Ureter (tissue), 1 donor: ENCODE measurements around the gene TXNDC12. TPM values are rescaled to one million over a fixed set of nuclear protein-coding genes. Genes with fewer than 3 reads are reported as not detected.
"Not testable (repeated sequence)": the region's sequence is repeated elsewhere in the genome, so short reads cannot be mapped to it uniquely, and the experiment has no call there.

Experiments used
- DNase-seq: peaks from one replicate; pipeline ENCODE4 v3.0.0-alpha.2; 2020; ENCODE audit warnings: low spot score
- total RNA-seq: library from RNA; stranded (reverse); gene quantifications from one replicate; pipeline ENCODE4 v1.2.4, GENCODE V29; 2023
- donor health status: DM: yes; HTN: yes; CAD: no.

Gene TXNDC12
- 41.7 TPM for total RNA-seq

DNA sequence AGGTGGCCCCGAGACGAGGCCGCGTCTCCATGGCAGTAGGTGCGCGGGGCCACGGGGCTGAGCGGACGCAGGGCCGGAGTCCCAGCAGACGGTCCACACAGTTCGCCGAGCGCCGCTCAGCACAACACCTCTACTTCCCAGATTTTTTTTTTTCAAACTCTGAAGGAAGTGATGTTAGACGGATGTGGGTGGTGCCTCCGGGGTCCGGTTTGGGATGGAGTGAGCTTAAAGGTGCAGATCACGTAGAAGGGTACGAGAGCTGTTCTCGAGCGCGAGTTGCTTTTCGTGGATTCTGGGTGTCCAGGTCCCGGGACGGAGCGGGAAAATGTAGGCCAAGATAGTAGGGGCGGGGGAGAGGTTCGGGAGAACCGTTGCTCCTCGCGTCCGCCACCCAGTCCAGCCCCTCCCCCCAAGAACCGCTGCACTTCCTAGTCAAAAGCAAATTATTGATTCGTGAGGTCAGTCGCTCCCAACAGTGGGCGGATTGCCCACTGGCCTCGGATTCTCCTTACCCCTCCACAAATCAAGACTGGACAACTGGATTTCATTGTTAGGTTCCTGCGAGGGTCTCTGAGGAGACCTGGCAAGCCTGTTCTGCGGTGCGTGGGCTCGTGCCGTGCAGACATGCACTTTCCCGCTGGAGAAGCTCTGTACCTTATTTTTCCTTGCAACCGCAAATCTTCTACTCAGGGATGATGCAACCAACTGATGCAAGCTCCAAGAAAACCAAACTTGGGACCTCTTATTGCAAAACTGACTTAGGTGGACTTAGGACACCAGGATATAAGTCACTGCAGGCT, at the start of gene TXNDC12:
TSS of gene TXNDC12 (minus strand) at position 126 of the 800 bp plus-strand sequence. CDS start at position 31, 95 bp downstream.
- DNase-seq: peak; percentile 88

DNA sequence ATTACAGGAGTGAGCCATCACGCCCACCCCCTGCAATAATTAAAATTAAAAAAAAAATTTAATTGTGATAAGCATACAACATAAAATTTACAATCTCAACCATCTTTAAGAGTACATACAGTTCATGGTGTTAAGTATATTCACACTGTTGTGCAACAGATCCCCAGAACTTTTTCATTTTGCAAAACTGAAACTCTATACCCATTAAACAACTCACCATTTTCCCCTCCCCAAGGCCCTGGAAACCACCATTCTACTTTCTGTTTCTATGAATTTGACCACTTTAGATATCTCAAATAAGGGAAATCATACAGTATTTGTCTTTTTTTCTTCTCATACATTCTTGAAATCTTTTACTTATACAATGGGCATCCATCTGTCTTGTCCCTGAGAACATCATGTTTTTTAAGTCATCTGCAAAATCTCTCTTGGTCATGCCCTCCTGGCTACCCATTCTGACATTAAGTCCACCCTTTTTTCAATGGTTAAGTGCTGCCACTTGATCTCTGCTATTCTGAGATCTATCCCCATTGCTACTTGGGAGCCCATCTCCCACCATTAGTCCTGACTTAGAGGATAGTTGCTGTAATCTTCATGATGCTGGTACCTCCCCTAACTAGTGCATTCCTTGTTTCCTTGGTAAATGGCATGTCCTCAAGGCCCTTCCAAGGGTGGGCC, 47.5 kb upstream of the TXNDC12 start:
- no peak for DNase-seq

DNA sequence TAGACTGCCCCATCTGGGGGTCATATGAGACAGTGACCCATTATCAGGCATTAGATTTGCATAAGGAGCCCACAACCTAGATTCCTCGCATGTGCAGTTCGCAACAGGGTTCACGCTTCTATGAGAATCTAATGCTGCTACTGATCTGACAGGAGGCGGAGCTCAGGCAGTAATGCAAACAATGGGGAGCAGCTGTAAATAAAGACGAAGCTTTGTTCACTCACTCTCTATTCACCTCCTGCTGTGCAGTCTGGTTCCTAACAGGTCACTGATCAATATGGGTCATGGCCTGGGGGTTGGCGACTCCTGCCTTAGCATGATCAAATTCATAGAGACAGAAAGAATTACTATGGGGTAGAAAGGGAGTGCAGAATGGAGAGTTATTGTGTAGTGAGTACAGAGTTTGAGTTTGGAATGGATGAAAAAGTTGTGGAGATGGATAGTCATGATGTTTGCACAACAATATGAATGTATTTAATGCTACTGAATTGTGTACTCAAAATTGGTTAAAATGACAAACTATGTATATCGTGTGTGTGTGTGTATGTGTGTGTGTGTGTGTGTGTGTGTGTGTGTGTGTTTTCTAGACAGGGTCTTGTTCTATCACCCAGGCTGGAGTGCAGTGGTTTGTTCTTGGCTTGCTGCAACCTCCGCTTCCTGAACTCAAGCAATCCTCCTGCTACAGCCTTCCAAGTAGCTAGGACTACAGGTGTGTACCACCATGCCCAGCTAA, 43.3 kb upstream of the TXNDC12 start:
- no peak for DNase-seq

DNA sequence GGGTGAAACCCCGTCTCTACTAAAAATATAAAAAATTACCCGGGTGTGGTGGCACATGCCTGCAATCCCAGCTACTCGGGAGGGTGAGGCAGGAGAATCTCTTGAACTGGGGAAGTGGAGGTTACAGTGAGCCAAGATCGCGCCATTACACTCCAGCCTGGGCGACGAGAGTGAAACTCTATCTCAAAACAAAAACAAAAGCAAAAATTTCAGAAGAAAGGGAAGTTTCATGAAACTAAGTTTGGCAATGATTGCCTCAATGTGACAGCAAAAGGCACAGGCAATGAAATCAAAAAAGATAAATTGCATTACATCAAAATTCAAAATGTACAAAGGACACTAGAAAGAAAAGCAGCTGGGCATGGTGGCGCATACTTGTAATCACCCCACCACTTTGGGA, 41.2 kb upstream of the TXNDC12 start:
- DNase-seq: no peak

GRCh38 chr1:52094300-52094699, 39.3 kb upstream of the TXNDC12 start:
- DNase-seq: not testable (repeated sequence)

- not testable (repeated sequence) for DNase-seq
Observed at GRCh38 chr1:52087892-52088291, 32.9 kb upstream of the TXNDC12 start.

- no peak for DNase-seq
Observed at GRCh38 chr1:52080014-52080415, 25.0 kb upstream of the TXNDC12 start.

- DNase-seq: not testable (repeated sequence)
Observed at GRCh38 chr1:52077277-52077676, 22.3 kb upstream of the TXNDC12 start.

GRCh38 chr1:52072291-52072690, 17.3 kb upstream of the TXNDC12 start:
- DNase-seq: no peak

DNA sequence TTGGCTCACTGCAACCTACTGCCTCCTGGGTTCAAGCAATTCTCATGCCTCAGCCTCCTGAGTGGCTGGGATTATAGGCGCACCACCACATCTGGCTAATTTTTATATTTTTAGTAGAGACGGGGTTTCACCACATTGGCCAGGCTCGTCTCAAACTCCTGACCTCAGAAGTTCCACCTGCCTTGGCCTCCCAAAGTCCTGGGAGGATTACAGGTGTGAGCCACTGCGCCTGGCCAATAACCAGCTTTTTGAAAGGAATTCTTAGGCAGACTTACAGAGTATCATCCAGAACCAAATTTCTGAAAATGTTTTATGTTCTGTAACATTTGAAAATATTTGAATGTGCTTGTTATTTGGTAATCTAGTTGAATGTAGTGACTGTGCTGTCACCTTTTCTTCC, 15.7 kb upstream of the TXNDC12 start:
- DNase-seq: no peak

DNA sequence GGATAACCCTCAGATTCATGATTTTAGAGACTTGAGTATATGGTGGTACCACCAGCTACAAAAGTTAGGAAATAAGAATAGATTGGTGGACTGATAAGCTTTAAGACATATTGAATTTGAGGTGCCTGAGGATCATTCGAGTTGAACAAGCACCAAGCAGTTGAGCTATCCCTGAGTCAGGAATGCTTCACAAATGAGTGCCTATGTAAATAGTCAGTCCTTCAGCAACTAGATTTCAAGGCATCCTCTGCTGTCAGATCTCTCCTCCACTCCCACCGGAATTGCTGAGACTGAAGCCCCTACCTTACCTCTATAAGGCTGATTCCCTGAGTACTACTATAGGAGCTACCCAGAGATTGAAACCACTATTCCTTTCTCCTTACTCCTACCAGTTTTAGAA, 8.2 kb upstream of the TXNDC12 start:
- no peak for DNase-seq

- no peak for DNase-seq
Observed at GRCh38 chr1:52060822-52061221, 5.8 kb upstream of the TXNDC12 start.

DNA sequence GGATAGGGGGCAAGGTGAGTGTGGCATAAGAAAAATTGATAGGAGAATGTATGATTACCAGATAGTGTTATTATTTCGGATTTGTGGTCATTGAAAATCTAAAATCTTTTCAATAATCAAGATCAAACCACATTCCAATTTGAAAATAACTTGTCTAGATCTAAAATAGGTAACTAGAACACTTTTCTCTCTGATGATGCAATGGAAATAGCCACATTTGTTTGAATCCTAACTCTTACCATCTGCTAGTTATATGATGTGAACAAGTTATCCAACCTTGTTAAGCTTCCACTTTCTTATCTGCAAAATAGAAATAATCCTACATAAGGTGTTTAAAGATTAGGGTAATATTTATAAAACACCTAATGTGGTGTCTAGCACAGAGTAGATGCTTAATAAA, 4.9 kb upstream of the TXNDC12 start:
- no peak for DNase-seq

GRCh38 chr1:52059321-52059720, 4.3 kb upstream of the TXNDC12 start:
- DNase-seq: no peak

- DNase-seq: no peak
Observed at GRCh38 chr1:52057876-52058415, 3.0 kb upstream of the TXNDC12 start.

GRCh38 chr1:52057255-52057654, 2.3 kb upstream of the TXNDC12 start:
- no peak for DNase-seq

GRCh38 chr1:52056937-52057231, 1.9 kb upstream of the TXNDC12 start:
- DNase-seq: no peak

DNA sequence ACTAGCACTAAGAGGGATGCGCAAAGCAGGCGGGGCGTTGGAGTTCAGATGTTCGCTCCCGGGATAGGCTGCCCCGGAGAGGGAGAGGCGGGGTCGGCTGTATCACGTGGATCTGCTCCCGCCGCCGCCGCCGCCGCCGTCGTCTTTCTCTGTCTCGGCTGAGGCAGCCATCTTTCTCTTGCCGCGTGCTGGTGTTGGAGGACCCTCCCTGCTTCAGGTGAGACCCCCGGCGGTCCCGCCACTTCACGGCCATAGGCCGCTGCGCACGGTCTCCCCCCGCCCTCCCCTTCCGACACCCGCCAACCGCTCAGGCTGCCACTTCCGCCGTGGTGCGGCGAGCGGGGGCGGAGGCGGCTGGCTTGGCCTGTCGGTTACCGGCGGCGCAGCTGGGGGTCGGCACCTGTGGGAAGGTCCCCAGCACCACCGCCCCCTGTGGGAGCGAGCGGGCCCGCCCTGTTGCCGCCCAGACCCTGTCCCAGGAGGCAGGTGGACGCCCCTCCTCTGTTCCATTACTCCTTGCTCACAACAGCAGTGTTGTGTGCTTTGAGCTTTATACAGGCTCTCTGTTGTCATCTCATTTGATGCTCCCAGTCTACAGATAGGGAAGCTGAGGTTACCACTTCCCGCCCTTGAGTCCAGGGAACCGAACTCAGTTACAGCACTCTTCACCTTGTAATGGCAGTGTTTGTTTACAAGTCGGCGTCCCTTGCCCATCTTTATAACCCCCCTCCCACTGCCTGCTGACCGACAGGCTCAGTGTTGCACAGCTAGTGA, 1.4 kb upstream of the TXNDC12 start, which contains the start of gene BTF3L4:
TSS of gene BTF3L4 (plus strand) at position 133 of the 774 bp plus-strand sequence. CDS start 3,553 bp downstream, outside the sequence.
- peak; percentile 96 for DNase-seq

DNA sequence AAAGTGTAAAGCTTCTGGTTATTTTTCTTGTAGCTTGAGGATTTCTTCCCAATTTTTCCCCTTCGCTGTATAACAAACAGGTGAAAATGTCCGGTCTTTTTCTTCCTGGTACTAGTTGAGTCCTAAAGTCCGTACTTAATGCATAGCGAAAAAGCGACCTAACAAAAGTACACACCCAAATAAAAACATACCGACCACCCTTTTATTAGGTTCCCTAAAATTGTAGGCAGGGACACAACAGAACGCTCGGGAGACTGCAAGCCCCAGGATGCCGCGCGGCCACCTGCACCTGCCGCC, 823 bp upstream of the TXNDC12 start:
- no peak for DNase-seq

GRCh38 chr1:52054496-52055065, 410 bp downstream of the TXNDC12 start:
- no peak for DNase-seq

DNA sequence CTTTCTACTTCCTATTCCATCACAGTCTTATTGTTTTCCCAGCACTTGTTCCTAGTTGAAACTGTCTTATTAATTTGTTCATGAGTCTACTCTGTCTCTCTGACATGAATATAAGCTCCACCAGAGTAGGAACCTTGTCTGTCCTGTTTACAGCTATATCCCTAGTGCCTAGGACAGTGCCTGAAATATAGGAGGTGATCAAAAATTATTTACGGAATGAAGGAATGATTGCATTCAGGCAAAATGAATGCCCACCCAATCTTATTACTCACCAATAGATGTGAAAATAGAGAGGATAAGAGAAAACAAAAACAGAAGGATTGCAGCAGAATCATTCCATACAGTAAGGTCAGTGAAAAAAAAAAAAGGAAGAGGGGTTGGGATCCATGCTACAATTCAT, 1.1 kb downstream of the TXNDC12 start:
- DNase-seq: no peak
